IPS-18c (cell line): ENCODE measurements around the gene ABCA10.
"Not testable (repeated sequence)": the region's sequence is repeated elsewhere in the genome, so short reads cannot be mapped to it uniquely, and the experiment has no call there.

Experiments used
- H3K4me3 ChIP-seq: 2 replicates; pipeline ENCODE4 v1.7.0; 2013; ENCODE audit warnings: low read depth, mild to moderate bottlenecking, low read length, moderate library complexity; ENCODE audit not compliant: insufficient read depth
- H3K9me3 ChIP-seq: one replicate; pipeline ENCODE4 v1.6.1; 2013; ENCODE audit warnings: mild to moderate bottlenecking, low read length, moderate library complexity; ENCODE audit not compliant: control insufficient read depth, insufficient read depth

The ABCA10 gene

DNA sequence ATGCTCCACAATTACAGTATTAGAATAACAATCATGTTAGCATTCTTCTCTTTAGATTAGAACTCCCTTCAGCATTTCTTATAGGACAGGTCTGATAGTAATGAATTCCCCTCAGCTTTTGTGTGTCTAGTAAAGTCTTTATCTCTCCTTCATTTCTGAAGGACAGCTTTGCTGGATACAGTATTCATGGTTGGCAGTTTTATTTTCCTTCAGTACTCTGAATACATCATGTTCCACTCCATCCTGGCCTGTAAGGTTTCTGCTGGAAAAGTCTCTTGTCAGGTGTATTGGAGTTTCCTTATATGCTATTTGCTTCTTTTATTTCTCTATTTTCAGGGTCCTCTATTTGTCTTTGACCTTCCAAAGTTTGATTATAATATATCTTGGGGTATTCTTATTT, 4.0 kb upstream of the ABCA10 start:
- Histone ChIP-seq H3K9me3 (no peaks in the 10 kb centered on the region), H3K4me3 (no peak overlapping the region)

DNA sequence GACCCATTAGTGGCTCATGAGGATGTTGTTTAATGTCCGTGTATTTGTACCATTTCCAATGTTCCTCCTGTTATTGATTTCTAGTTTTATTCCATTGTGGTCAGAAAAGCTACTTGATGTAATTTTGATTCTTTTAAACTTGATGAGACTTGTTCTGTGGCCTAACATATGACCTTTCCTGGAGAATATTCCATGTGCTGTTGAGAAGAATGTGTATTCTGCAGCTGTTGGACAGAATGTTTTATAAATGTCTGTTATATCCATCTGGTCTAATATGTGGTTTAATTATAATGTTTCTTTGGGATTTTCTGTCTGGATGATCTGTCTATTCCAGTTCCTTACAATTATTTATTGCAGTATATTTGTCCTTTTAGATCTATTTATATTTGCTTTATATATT, 2.9 kb upstream of the ABCA10 start:
- H3K4me3 ChIP-seq, result no peak overlapping the region
- H3K9me3 ChIP-seq, result no peaks in the 10 kb centered on the region

DNA sequence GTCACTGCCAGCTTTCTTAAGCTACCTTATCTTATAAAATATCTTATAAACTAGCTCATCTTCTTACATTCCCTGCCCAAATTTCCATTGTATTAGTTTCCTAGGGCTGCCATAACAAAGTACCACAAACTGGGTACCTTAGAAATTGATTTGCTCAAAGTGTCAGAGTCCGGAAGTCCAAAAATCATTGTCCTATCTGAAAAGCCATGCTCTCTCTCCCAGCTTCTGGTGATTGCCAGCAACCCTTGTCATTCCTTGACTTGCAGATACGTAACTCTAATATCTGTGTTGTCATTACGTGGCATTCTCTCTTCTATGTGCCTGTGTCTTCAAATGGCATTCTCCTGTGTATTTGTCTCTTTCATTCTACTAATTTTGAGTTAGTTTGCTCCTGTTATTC, 2.3 kb upstream of the ABCA10 start:
- no peak overlapping the region for H3K4me3 ChIP-seq
- H3K9me3 ChIP-seq, result no peaks in the 10 kb centered on the region

DNA sequence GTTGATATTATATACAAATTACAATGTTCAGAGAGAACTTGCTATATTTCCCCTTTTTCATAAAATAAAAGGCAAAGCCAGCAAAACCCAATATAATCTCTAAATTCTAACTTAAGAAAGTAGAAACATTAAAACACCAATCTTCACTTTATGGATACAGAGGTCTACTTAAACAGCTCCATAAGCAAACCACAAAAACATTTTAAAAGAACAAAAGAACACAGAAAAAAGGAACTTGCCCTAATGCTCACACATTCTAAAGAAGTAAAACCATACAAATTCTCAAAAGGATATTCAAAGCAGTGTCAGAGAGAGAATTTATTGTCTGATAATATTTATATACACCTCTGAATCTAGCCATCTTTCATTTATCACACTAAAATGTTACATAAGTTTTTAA, 606 bp downstream of the ABCA10 start:
- Histone ChIP-seq H3K9me3 (no peaks in the 10 kb centered on the region), H3K4me3 (no peak overlapping the region)

DNA sequence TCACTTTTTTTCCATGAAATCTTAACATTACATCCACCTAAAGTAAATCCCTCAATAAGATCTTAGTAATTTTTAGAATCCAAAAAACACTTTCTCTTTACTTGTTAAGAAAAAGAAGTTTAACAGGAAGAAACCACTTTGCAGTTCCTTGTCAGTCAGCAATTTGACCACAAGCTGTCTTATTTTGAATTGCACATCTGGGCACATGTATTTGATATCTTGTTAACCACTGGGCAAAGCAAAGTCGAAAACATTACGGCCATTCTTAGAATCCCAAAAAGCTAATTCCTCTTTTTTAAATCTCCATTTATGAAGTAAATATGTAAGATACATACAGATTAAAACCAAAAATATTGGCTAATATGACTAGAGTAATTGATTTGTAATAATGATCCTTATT, 1.1 kb downstream of the ABCA10 start:
- Histone ChIP-seq H3K4me3 (no peak overlapping the region), H3K9me3 (no peaks in the 10 kb centered on the region)

DNA sequence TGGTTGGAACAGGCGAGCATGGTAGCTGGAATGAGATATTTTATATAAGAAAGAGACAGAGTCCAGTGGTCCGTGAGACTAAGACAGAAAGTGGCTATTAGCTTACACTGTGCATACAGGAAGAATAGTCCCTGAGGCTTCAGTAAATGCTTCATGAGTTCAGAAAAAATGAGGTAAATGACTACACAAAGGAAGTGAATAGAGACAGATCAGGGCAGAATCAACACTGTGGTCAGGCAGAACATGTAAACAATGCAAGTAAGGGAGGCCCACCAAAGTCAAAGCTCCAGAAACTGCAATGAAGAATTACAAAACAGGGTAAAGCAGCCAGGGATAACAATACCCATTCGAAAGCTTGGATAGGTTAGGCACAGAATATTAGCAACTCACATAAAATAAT, 4.8 kb downstream of the ABCA10 start:
- no peaks in the 10 kb centered on the region for H3K9me3 ChIP-seq
- H3K4me3 ChIP-seq, result no peak overlapping the region

DNA sequence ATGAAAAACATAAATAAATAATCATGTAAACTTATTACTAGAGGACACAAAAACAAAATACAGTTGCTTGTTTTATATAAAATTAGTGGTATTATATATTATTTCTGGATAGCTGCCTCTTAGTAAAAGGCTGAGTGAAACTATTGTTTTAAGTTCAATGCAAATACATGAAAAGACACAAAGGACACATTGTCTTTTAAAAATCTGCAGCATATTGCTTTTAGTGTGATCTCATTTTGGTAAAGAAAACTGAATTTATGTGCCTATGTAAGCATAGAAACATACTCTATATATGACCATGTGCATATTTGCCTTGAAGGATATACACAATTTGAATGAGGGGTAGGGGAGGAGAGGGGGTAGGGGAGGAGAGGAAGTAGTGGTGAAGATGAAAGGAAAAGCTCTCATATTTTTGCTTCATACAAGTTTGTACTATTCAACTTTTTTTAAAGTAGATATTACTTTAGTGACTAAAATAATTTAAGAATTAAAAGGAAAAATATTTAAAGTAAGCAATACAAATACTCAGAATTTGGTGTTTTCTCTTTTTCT, 5.8 kb downstream of the ABCA10 start:
- Histone ChIP-seq H3K4me3 (no peak overlapping the region), H3K9me3 (no peaks in the 10 kb centered on the region)

DNA sequence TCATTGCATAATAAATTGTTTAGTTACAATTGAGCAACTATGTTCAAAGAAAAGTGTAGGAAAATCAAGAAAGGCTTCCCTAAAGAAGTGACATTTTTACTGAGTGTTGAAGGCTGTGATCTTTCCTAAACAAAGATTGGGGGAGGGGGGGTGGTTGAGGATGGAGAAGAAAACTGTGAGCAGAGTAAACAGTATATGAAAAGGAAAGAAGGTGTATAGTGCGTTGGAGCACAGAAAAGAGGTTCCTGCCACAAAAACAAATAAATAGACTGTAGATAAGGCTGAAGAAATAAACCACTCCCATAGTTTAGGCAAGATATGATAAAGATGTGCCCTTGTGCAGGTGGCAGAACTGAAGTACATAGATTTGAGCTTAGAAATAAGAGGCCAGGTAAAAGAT, 8.5 kb downstream of the ABCA10 start:
- H3K9me3 ChIP-seq, result no peaks in the 10 kb centered on the region

DNA sequence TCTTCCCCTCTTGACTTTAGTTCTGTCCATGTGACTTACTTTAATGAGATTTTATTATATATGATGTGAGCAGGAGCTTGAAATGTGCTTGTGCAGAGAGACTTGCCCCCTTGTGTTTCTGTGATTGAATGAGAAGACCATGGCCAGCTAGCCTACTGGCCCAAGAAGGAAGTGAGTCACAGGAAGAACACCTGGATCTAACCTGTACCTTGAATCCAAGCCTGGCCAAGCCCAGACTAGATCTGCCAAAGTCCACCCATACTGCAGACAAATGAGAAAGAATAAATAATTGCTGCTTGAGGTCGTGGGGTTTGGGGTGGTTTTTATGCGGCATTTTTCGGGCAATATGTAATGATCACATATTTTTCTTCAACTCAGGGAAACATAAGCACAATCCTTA, 9.6 kb downstream of the ABCA10 start:
- Histone ChIP-seq H3K4me3 (no peak overlapping the region), H3K9me3 (no peaks in the 10 kb centered on the region)

More for the DNA sequence above, 8.5 kb downstream of the ABCA10 start:
- H3K4me3 ChIP-seq, result no peak overlapping the region

DNA sequence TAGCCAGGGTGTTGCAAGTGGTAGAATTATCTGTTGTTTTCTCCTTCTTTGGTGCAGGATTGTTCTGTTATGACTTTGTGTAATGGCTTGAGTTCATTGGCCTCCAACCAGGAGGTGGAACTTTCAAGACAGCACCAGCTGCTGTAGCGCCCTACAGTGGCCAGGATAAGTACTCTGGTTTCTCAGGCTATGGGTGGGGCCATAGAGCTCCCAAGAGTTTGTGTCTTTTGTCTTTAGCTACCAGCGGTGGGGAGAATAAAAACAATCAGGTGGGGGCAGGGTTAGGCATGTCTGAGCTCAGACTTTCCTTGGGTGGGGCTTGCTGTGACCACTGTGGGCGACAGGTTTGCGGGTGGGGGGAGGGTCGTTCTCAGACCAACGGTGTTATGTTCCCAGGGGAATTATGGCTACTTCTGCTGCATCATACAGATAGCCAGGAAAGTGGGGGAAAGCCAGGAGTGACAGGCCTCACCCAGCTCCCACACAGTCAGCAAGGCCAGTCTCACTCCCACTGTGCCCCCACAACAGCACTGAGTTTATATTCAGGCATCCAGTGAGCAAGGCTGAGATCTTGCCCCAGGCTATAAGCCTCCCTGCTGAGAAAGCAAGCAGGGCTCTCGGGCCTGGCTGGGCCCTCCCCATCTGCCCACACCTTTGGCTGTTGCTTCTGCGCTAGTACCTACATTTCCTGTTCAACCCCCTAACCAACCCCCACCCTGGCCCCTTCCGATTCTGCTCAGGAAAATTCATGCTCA, 15.4 kb downstream of the ABCA10 start:
- Histone ChIP-seq H3K9me3 (no peaks in the 10 kb centered on the region), H3K4me3 (no peak overlapping the region; the same call in 1 of the 2 replicates)

DNA sequence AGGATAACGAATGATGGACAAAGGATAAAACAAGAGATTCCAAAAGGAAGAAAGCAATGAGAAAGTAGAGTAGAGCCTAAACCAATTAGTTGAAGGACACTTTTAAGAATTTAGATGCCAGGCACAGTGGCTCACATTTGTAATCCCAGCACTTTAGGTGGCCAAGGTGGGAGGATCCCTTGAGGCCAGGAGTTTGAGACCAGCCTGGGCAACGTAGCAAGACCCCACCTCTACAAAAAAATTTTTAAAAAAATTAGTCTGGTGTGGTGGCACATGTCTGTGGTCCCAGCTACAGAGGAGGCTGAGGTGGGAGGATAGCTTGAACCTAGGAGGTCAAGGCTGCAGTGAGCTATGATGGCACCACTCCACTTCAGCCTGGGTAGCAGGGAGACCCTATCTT, 20.0 kb downstream of the ABCA10 start:
- H3K9me3 ChIP-seq, result no peaks in the 10 kb centered on the region
- no peak overlapping the region for H3K4me3 ChIP-seq

DNA sequence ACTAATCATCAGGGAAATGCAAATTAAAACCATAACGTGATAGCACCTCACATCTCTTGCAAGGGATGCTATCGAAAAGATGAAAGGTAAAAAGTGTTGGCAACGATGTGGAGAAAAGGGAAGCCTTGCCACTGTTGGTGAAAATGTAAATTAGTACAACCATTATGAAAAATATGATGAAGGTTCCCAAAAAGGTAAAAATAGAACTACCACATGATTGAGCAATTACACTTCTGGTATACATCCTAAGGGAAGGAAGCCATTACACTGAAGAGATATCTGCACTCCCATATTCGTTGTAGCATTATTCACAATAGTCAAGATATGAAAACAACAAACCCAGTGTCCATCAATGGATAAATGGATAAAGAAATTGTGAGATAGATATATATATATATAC, 21.5 kb downstream of the ABCA10 start:
- H3K4me3 ChIP-seq, result no peak overlapping the region
- H3K9me3 ChIP-seq, result no peaks in the 10 kb centered on the region

DNA sequence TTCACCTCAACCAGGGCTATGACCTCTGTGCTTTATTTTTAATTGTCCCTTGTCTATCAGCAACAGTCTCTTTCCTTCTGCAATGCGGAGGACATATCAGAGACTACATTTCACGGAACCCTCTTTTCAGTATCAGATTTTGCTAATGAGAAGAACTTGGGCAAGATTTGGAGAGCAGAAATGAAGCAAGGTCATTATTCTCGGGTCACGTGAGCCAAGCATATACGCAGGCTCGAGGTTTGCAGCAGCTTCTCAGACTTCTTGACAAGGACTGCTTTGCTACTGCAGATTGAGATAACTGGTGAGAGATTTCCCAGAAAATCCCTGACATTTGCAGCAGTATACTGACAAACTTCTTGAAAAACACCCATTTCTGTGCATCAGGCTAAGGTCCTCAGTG, 30.4 kb downstream of the ABCA10 start:
- H3K4me3 ChIP-seq, result no peak overlapping the region
- no peaks in the 10 kb centered on the region for H3K9me3 ChIP-seq

DNA sequence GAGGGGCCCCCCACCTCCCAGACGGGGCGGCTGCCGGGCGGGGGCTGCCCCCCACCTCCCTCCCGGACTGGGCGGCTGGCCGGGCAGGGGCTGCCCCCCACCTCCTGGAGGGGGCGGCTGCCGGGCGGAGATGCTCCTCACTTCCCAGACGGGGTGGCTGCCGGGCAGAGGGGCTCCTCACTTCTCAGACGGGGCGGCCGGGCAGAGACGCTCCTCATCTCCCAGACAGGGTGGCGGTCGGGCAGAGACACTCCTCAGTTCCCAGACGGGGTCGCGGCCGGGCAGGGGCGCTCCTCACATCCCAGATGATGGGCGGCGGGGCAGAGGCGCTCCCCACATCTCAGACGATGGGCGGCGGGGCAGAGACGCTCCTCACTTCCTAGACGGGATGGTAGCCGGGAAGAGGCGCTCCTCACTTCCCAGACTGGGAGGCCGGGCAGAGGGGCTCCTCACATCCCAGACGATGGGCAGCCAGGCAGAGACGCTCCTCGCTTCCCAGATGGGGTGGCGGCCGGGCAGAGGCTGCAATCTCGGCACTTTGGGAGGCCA, 32.4 kb downstream of the ABCA10 start:
- H3K4me3 ChIP-seq, H3K9me3 ChIP-seq: not testable (repeated sequence)

DNA sequence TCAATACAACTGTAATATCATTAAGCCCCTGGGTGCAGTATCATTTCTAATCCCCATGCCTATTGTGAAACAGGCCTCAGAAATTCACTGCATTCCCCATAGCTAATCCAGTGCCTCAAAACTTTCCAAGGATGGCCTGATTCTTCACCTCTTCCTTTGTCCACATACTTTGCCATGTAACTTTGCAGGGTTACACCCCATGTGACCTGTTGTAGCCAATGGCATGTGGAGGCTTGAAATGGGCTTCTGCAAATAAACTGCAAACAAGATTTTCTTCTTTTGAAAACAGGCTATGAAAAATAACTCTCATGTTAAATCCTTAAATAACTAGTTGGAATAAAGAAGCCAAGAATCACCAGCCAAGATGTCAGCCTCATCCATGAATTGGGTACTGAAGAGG, 35.9 kb downstream of the ABCA10 start:
- no peaks in the 10 kb centered on the region for H3K9me3 ChIP-seq
- no peak overlapping the region for H3K4me3 ChIP-seq

DNA sequence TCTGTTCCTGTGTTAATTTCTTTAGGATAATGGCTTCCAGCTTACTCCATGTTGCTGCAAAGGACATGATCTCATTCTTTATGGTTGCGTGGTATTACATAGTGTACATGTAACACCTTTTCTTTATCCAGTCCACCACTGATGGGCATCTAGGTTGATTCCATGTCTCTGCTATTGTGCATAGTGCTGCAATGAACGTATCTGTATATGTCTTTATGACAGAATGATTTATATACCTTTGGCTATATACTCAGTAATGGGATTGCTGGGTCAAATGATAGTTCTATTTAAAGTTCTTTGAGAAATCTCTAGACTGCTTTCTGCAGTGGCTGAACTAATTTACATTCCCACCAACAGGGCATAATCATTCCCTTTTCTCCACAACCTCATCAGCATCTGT, 39.8 kb downstream of the ABCA10 start:
- H3K4me3 ChIP-seq, result no peak overlapping the region
- no peaks in the 10 kb centered on the region for H3K9me3 ChIP-seq

DNA sequence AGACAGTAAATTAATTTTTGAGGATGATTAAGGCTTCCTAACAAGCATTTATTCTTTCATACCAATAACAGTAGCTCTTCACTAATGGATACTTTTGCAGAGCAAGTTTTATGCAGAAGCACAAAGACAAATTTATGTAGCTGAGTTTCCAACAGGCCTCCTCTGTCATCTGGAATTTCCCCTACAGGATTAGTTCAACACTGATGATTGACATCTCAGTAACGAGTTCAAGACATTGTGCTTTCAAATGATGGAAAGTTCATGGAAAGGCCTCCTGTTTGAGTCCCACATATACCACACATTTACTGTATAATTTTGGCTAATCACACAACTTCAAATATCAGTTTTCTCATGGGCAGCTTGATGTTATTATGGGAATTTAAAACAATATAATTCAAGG, 40.6 kb downstream of the ABCA10 start:
- no peaks in the 10 kb centered on the region for H3K9me3 ChIP-seq

DNA sequence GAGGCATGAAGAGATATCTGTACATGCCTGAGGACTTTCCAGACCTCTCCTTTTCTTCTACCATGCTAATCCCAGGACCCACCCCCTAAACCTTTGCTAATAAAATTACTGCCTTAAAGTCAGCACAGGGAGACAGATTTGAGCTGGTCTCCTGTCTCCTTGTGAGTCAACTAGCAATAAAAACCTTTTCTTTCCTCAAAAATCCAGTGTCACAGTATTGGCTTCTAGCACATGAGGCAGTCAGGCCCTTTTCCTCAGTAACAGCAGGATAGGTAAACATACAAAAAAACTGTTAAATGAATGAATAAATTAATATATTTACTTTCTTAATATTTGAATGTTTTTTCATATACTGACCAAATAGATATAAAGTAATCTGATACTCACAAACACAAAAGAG, 41.3 kb downstream of the ABCA10 start:
- Histone ChIP-seq H3K4me3 (no peak overlapping the region), H3K9me3 (no peaks in the 10 kb centered on the region)

More for the DNA sequence above, 40.6 kb downstream of the ABCA10 start:
- no peak overlapping the region for H3K4me3 ChIP-seq
